AG04450 (cell line): ENCODE results near the gene SLC45A1. TPM values are rescaled to one million over a fixed set of nuclear protein-coding genes. Genes with fewer than 3 reads are reported as not detected.
A peak's percentile ranks its signal among the peaks of the same experiment; 100 is the strongest.

Source experiments
- CTCF ChIA-PET: fragments of 300-600, 350-600 bp; formaldehyde crosslinking; extraction: SDS; loops from one replicate; lab custom pipeline; 2022; ENCODE audit warnings: antibody characterized with exemption, inconsistent platforms; lab: Charles Lee
- POLR2A ChIA-PET: fragments of 350-600 bp; formaldehyde crosslinking; extraction: SDS; loops from one replicate; lab custom pipeline; 2021; ENCODE audit warnings: antibody characterized with exemption, inconsistent platforms; lab: Yijun Ruan, JAX
- DNase-seq: peaks from one replicate; pipeline ENCODE4 v3.0.0-alpha.2; 2011; ENCODE audit warnings: low read depth, low spot score
- H3K27ac ChIP-seq: one replicate; pipeline ENCODE4 v1.5.1; 2012; ENCODE audit warnings: low read depth, low read length, control low read depth
- H3K27me3 ChIP-seq: one replicate; pipeline ENCODE4 v1.6.0; 2012; ENCODE audit warnings: low read length; ENCODE audit not compliant: control insufficient read depth, insufficient read depth
- H3K4me3 ChIP-seq: 2 replicates; pipeline ENCODE4 v1.5.1; 2011; ENCODE audit warnings: mild to moderate bottlenecking, low read depth, low read length, control low read depth
- H3K9me3 ChIP-seq: 2 replicates; pipeline ENCODE4 v1.5.1; 2012; ENCODE audit warnings: low read length; ENCODE audit not compliant: control insufficient read depth, insufficient read depth
- polyA plus RNA-seq: library from polyadenylated mRNA; depleted of rRNA; stranded (reverse); fragments of >200 nt; gene quantifications from 2 replicates; pipeline ENCODE4 v1.2.3, GENCODE V29; 2011
- TF ChIP-seq, protein P1 (sequence below): IDR thresholded peaks from 2 replicates; pipeline ENCODE4 v1.5.1; 2011; ENCODE audit warnings: low read depth, low read length, control low read depth, inconsistent platforms

Gene SLC45A1
- polyA plus RNA-seq, 1 experiment = 1.5 TPM

DNA sequence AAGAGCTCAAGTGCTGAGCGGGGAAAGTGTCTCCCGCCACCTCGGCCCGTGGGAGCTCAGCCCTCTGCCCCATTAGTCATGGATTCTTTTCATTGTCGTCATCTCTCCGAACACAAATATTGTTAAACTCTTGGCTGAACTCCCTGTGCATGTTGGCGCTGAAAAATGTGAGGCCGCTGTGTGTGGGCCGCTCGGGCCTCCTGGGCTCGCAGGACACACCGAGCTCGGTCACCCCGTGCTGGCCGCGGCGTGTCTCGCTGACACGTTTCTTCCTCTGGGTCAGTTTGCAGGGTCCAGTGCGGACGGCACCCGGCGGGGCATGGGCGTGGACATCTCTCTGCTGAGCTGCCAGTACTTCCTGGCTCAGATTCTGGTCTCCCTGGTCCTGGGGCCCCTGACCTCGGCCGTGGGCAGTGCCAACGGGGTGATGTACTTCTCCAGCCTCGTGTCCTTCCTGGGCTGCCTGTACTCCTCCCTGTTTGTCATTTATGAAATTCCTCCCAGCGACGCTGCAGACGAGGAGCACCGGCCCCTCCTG lies 25.6 kb downstream of the SLC45A1 start:
- Histone ChIP-seq H3K27me3 (no peaks in the 10 kb centered on the region), H3K9me3 (peaks cover 9% of the 10 kb centered on the region; the same call in 1 of the 2 replicates), H3K27ac (peak overlapping the region; percentile 91), H3K4me3 (peak overlapping the region; percentile 45)
- CTCF ChIA-PET = interaction anchor here (1.5 to 2.3 kb wide), 2 partner anchors 329 to 368 kb away, joined by 5 to 10 read pairs; no protein-coding TSS in a partner anchor
- TF ChIP-seq, protein P1, sequence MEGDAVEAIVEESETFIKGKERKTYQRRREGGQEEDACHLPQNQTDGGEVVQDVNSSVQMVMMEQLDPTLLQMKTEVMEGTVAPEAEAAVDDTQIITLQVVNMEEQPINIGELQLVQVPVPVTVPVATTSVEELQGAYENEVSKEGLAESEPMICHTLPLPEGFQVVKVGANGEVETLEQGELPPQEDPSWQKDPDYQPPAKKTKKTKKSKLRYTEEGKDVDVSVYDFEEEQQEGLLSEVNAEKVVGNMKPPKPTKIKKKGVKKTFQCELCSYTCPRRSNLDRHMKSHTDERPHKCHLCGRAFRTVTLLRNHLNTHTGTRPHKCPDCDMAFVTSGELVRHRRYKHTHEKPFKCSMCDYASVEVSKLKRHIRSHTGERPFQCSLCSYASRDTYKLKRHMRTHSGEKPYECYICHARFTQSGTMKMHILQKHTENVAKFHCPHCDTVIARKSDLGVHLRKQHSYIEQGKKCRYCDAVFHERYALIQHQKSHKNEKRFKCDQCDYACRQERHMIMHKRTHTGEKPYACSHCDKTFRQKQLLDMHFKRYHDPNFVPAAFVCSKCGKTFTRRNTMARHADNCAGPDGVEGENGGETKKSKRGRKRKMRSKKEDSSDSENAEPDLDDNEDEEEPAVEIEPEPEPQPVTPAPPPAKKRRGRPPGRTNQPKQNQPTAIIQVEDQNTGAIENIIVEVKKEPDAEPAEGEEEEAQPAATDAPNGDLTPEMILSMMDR = no peak
- POLR2A ChIA-PET = interaction anchor here (0.6 to 1.3 kb wide), 14 partner anchors 12 to 382 kb away, joined by 3 to 7 read pairs (median 4); partner anchors contain the start of genes ERRFI1, PARK7 and SLC45A1
- DNase-seq = peak; percentile 89

DNA sequence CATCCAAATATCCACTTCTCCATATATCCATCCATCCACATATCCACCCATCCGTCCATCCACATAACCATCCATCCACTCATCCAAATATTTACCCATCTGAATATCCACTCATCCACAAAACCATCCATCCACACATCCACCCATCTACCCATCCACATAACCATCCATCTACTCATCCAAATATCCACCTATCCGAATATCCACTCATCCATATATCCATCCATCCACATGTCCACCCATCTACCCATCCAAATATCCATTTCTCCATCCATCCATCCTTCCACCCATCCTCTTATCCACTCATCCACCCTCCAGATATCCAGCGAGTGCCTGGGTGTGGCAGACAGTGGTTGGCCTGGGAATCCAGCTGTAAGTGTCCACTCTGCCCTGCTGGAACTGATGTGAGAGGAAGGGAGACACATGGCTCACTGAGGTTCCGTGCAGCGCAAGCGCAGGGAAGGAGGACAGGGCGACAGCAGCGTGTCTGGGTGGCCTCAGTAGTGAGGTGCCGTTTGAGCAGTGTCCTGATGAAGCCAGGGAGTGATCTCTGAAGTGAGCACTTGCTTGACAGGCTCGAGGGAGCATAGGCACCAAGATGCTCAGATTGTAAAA lies 27.1 kb downstream of the SLC45A1 start:
- ChIA-PET CTCF (no interaction called here), POLR2A (no interaction called here)
- Histone ChIP-seq H3K9me3 (peaks cover 5% of the 10 kb centered on the region; the same call in 1 of the 2 replicates), H3K4me3 (no peak overlapping the region), H3K27ac (no peak overlapping the region), H3K27me3 (no peaks in the 10 kb centered on the region)
- no peak for DNase-seq
- TF ChIP-seq, protein P1 = no peak

DNA sequence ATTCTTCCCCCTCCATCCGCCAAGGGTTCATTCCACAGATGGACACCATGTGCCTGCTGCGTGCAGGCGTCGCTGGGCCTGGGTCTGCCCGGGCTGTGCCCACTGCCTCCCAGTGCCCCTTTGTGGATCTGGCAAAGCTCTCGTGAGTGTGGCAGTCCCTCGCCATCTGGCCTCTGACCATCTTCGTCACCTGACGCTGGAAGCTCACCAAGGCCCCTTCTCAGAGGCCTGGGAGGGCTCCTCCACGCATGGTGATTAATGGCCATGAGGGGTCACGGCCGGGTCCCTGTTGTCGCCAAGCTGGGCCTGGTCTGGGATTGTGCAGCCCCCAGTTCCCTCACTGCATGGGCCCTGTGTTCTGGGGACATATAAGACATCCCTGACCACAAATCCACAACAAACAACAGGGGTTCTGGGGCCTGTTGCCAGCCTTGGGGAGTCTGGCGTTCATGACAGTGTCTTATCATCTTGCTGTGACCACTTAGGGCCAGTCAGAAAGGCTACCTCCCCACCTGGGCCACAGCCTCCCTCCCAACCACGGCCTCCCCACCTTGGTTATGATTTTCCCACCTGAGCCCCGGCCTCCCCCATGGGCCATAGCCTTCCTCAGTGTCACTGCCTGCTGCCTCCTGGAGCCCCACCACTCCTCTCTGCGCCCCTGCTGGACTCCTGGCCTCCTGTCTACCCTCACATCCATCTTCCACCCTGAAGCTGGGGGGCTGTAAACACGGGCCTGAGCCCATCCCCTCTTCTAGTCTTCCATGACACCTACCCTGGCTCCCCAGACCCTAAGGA lies 27.9 kb downstream of the SLC45A1 start:
- CTCF ChIA-PET = interaction anchor here (0.5 to 7.1 kb wide), 2 partner anchors 329 to 369 kb away, joined by 5 to 75 read pairs; no protein-coding TSS in a partner anchor
- peaks cover 5% of the 10 kb centered on the region; the same call in 1 of the 2 replicates for H3K9me3 ChIP-seq
- no peak overlapping the region for H3K27ac ChIP-seq
- no peak overlapping the region for H3K4me3 ChIP-seq
- no peaks in the 10 kb centered on the region for H3K27me3 ChIP-seq
- TF ChIP-seq, protein P1 = no peak
- POLR2A ChIA-PET = no interaction called here
- no peak for DNase-seq

DNA sequence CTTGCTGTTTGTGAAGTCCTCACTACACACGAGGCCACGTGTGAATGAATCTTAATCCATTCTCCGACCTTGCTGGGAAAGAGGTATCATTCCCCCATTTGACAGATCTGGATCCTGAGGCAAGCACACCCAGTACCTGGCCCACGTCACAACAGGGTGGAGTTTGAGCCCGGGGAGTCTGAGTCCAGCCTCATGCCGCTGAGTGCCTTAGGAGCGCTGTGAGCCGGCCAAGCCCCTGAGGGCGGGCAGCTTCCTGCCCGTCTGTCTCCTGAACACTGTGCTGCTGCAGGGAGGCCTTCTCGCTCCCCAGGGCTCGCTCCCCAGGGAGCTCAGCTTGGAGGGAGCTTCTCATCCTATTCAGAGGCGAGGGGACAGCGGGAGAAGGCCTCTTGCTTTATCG lies 29.7 kb downstream of the SLC45A1 start:
- no peak overlapping the region for H3K27ac ChIP-seq
- CTCF ChIA-PET = interaction anchor here (0.7 to 7.1 kb wide), 4 partner anchors 223 to 371 kb away, joined by 3 to 75 read pairs (median 36); no protein-coding TSS in a partner anchor
- POLR2A ChIA-PET = no interaction called here
- DNase-seq = no peak
- no peaks in the 10 kb centered on the region for H3K27me3 ChIP-seq
- peaks cover 5% of the 10 kb centered on the region; the same call in 1 of the 2 replicates for H3K9me3 ChIP-seq
- TF ChIP-seq, protein P1 = no peak
- no peak overlapping the region for H3K4me3 ChIP-seq
